Body of pancreas (tissue), 4 donors: Measurements from ENCODE around the gene TSPAN18. TPM values are rescaled to one million over a fixed set of nuclear protein-coding genes. Genes with fewer than 3 reads are reported as not detected.

Experiments
- ATAC-seq: fragments of 150-250 bp; one replicate; pipeline ENCODE4 v1.9.1; 2016
- DNase-seq, 4 donors: peaks; one replicate each; pipeline ENCODE4 v3.0.0-alpha.2; 2019
- H3K27ac ChIP-seq, 4 donors: fragments of 200-600 bp; sonication (generic); 1 replicate in 3 of 4; 2 replicates in 1 of 4; pipeline versions ENCODE4 v1.5.1 to v1.6.1; 2016 to 2019; ENCODE audit warnings: mild to moderate bottlenecking in 1 of 4, mixed read lengths in 1 of 4, moderate library complexity in 1 of 4
- H3K27me3 ChIP-seq, 2 donors: fragments of 200-600 bp; sonication (generic); one replicate each; pipeline ENCODE4 v1.6.0; 2016; ENCODE audit warnings: mild to moderate bottlenecking in 1 of 2
- H3K36me3 ChIP-seq, 2 donors: fragments of 200-600 bp; sonication (generic); replicated peaks in 1 of 2; 2 replicates each; pipeline ENCODE4 v1.5.1; 2016; ENCODE audit warnings: low read depth in 2 of 2; ENCODE audit not compliant: insufficient read depth in 1 of 2
- H3K4me1 ChIP-seq: fragments of 200-600 bp; sonication (generic); one replicate; pipeline ENCODE4 v1.6.0; 2016
- H3K4me3 ChIP-seq, 2 donors: fragments of 200-600 bp; sonication (generic); 1 replicate in 1 of 2; 2 replicates in 1 of 2; pipeline ENCODE4 v1.5.1; 2016 to 2019
- H3K9me3 ChIP-seq, 3 donors: fragments of 200-600 bp; sonication (generic); 1 replicate in 2 of 3; 2 replicates in 1 of 3; pipeline ENCODE4 v1.5.1; 2016
- POLR2A ChIP-seq, 3 donors: fragments of 450-650 bp; IDR thresholded peaks; one replicate each; pipeline ENCODE4 v1.6.1; 2016; ENCODE audit warnings: antibody characterized with exemption in 3 of 3, mild to moderate bottlenecking in 2 of 3
- whole genome bisulfite sequencing, 2 donors: methylation state at CpG; one replicate each; pipeline ENCODE4 v1.1.5; 2017; 5-methylcytosine and 5-hydroxymethylcytosine counted together
- intact Hi-C: fragments of 100-400 bp; cut with DNase I; formaldehyde crosslinking; loops from one replicate; pipeline ENCODE4 v1.15.1; 2023
- total RNA-seq, 2 donors: library from RNA; depleted of rRNA; stranded (reverse); fragments of >200 nt; gene quantifications; one replicate each; pipeline ENCODE4 v1.1.0, GENCODE V29; 2016
- TF ChIP-seq, protein P1 (sequence below), 7 experiments: fragments of 450-650 bp in 4 of 7; fragments of 200-600 bp in 3 of 7; sonication (generic) in 3 of 7; IDR thresholded peaks; one replicate each; pipeline ENCODE4 v1.5.1; 2016 to 2019; ENCODE audit warnings: antibody characterized with exemption in 7 of 7

TSPAN18 gene
- total RNA-seq, 2 donors from 2014 or later = 2.1 to 3.0 TPM

DNA sequence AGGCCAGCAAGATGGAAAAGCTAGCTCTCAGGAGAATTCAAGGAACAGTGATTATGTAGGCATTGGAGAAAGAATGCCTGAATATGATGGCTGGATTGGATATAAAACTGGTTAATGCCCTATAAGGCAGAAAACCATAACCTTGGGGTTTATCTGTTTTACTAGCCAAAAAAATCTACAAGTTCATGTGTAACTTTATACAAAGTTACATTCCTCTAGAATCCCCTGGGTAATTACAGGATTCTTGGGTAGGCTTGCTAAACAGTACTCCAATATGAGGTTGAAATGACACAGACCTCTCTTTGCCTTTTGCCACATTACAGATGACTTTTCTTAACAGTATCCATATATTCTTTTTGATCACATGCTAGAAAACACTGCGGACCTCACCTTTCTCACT is 26.0 kb downstream of the TSPAN18 start:
- intact Hi-C loops = no loop called here
- no peak for DNase-seq
- Histone ChIP-seq H3K9me3 (no peaks in the 10 kb centered on the region), H3K4me1 (no peaks in the 10 kb centered on the region), H3K4me3 (no peak overlapping the region), H3K27ac (no peak overlapping the region), H3K36me3 (no peaks in the 10 kb centered on the region), H3K27me3 (no peaks in the 10 kb centered on the region)
- 69 to 93% methylated on average over 1 of the region's 1 CpG for WGBS, 2 donors
- TF ChIP-seq, protein P1, sequence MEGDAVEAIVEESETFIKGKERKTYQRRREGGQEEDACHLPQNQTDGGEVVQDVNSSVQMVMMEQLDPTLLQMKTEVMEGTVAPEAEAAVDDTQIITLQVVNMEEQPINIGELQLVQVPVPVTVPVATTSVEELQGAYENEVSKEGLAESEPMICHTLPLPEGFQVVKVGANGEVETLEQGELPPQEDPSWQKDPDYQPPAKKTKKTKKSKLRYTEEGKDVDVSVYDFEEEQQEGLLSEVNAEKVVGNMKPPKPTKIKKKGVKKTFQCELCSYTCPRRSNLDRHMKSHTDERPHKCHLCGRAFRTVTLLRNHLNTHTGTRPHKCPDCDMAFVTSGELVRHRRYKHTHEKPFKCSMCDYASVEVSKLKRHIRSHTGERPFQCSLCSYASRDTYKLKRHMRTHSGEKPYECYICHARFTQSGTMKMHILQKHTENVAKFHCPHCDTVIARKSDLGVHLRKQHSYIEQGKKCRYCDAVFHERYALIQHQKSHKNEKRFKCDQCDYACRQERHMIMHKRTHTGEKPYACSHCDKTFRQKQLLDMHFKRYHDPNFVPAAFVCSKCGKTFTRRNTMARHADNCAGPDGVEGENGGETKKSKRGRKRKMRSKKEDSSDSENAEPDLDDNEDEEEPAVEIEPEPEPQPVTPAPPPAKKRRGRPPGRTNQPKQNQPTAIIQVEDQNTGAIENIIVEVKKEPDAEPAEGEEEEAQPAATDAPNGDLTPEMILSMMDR (IDR thresholded peaks at IDR 0.05) = no peak
- TF ChIP-seq POLR2A (IDR thresholded peaks at IDR 0.05) = no peak
- no peak for ATAC-seq

DNA sequence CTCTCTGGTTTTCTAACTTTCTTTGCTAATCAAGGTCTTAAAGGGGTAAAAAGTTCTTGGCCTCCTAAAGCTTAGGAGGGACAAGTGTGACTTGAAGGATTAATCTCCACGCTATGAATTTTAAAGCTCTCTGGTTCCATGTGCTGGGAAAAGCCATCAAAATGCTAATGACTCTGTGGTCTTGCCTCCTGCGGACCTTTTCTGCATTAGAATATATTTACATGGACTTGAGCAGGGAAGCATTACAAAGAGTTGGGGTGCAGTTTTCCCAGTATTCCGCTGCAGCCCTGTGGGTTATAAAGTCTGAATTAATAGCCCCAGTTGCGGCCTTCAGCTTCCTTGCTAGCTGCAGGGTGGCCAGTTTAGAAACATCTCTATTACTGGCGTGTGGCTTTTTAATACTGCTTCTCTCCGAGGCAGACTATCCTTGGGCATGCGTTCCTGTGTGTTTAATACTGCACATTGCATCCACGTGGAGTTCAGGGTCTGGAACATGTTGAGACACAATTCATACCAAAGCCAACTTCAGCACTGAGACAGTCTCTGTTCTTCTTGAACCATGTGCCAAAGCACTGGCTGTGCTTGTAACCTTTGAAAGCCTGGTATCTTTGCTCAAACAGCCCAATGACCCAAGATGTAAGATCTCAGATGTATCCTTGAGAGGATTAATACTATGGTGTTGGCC is 27.3 kb downstream of the TSPAN18 start:
- Histone ChIP-seq H3K36me3 (no peaks in the 10 kb centered on the region), H3K27ac (no peak overlapping the region), H3K9me3 (peaks cover 0 to 4% (median 0%) of the 10 kb centered on the region in 3 donors), H3K4me1 (no peaks in the 10 kb centered on the region), H3K4me3 (no peak overlapping the region), H3K27me3 (no peaks in the 10 kb centered on the region)
- intact Hi-C loops = no loop called here
- TF ChIP-seq POLR2A (IDR thresholded peaks at IDR 0.05) = no peak
- TF ChIP-seq, protein P1 (IDR thresholded peaks at IDR 0.05) = no peak
- DNase-seq (no peak), ATAC-seq (no peak)
- WGBS, 2 donors = 70 to 71% methylated on average over 8 of the region's 8 CpGs

GRCh38 chr11:44754876-44755555 is 28.3 kb downstream of the TSPAN18 start:
- H3K4me1 ChIP-seq = no peaks in the 10 kb centered on the region
- no peak for DNase-seq
- no peak for ATAC-seq

DNA sequence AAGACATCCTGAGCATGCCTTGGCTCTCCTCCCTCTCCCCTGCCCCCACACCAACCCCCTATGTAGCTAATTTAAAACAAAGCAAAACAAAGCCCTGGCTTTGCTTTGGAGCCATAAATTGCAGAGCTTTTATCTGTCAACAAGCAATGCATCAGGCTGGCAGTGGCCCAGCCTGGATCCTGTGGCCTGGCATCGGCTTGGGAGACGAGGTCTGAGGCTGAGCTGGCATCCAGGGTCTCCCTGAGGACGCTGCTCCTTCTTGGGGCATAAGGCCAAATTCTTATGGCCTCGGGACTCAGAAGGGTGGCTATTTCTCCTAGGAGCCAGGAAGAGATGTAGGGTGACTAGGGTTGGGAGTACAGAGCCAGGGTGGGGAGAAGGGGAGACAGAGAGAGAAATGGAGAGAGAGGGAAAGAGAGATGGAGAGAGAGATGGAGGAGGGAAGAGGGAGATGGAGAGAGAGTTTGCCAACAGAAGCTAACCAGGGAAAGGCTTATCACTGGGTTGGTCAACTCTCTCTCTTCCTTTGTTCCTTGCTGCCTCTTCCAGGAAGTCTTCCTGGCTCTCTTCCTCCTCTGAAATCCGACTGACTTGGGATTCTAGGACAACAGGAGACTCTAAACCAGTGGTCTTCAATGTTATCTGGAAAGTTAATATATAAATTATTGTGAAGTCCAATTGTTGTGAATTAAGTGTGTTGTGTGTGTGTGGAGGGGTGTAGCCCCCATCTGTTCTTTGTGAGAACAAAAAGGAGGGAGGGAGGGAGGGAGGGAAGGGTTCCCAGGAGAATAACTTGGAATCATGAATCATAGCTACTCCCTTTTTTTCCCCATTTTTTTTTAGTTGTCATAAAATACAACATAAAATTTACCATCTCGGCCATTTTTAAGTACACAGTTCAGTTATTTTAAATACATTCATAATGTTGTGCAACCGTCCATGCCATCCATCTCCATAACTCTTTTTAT is 29.1 kb downstream of the TSPAN18 start:
- 40 to 45% methylated on average over 7 of the region's 7 CpGs for WGBS, 2 donors
- Histone ChIP-seq H3K27ac (no peak overlapping the region), H3K4me3 (no peak overlapping the region), H3K36me3 (no peaks in the 10 kb centered on the region), H3K27me3 (no peaks in the 10 kb centered on the region), H3K4me1 (no peaks in the 10 kb centered on the region), H3K9me3 (peaks cover 0 to 6% (median 0%) of the 10 kb centered on the region in 3 donors)
- ATAC-seq (no peak), DNase-seq (no peak)
- intact Hi-C loops = no loop called here
- no peak for TF ChIP-seq POLR2A (IDR thresholded peaks at IDR 0.05)
- TF ChIP-seq, protein P1 (IDR thresholded peaks at IDR 0.05) = no peak

More at GRCh38 chr11:44754876-44755555, 28.3 kb downstream of the TSPAN18 start:
- 70 to 79% methylated on average over 8 to 9 of the region's 9 CpGs for WGBS, 2 donors
- Histone ChIP-seq H3K36me3 (no peaks in the 10 kb centered on the region), H3K9me3 (peaks cover 0 to 6% (median 0%) of the 10 kb centered on the region in 3 donors), H3K27ac (no peak overlapping the region), H3K4me3 (no peak overlapping the region), H3K27me3 (no peaks in the 10 kb centered on the region)
- intact Hi-C loops = no loop called here
- TF ChIP-seq, protein P1 (IDR thresholded peaks at IDR 0.05) = no peak
- TF ChIP-seq POLR2A (IDR thresholded peaks at IDR 0.05) = no peak
